Chondrocyte (in vitro differentiated cells): ENCODE measurements around the gene CMTM2. TPM values are rescaled to one million over a fixed set of nuclear protein-coding genes. Genes with fewer than 3 reads are reported as not detected.

Source experiments
- DNase-seq: peaks from one replicate; pipeline ENCODE4 v3.0.0; 2021; ENCODE audit warnings: mixed read lengths, low spot score
- H3K27ac Mint-ChIP-seq: one replicate; pipeline ENCODE4 v1.8.0; 2021; ENCODE audit warnings: mild to moderate bottlenecking, moderate library complexity, mixed read lengths; ENCODE audit not compliant: unreplicated experiment
- H3K27me3 Mint-ChIP-seq: 2 replicates; pipeline ENCODE4 v1.8.0; 2021; ENCODE audit warnings: low read depth, mixed read lengths
- H3K36me3 Mint-ChIP-seq: 2 replicates; pipeline ENCODE4 v1.8.0; 2021; ENCODE audit warnings: low read depth, mixed read lengths
- H3K4me1 Mint-ChIP-seq: 2 replicates; pipeline ENCODE4 v1.8.0; 2021; ENCODE audit warnings: low read depth, mild to moderate bottlenecking, mixed read lengths
- H3K4me3 Mint-ChIP-seq: one replicate; pipeline ENCODE4 v1.8.0; 2021; ENCODE audit warnings: mild to moderate bottlenecking, moderate library complexity, mixed read lengths; ENCODE audit not compliant: unreplicated experiment
- H3K9me3 Mint-ChIP-seq: 2 replicates; pipeline ENCODE4 v1.8.0; 2021; ENCODE audit warnings: low read depth, mixed read lengths
- CTCF ChIP-seq: fragments of 200-600 bp; sonication (generic); IDR thresholded peaks from 2 replicates; pipeline ENCODE4 v1.5.0; 2021; ENCODE audit warnings: antibody characterized with exemption, mild to moderate bottlenecking, moderate library complexity
- total RNA-seq: library from RNA; stranded (reverse); gene quantifications from 3 replicates; pipeline ENCODE4 v1.2.1, GENCODE V29; 2021

Gene CMTM2
- total RNA-seq, 1 donor from 2014 or later = not detected

- DNase-seq = no peak
- H3K4me1 Mint-ChIP-seq = peaks cover 59% of the 10 kb centered on the region
- no peak overlapping the region for H3K27ac Mint-ChIP-seq
- no peak overlapping the region for H3K4me3 Mint-ChIP-seq
- TF ChIP-seq CTCF = no peak
- no peaks in the 10 kb centered on the region for H3K9me3 Mint-ChIP-seq
- no peaks in the 10 kb centered on the region for H3K36me3 Mint-ChIP-seq
- H3K27me3 Mint-ChIP-seq = no peaks in the 10 kb centered on the region
Measured at GRCh38 chr16:66576296-66576695, 3.0 kb upstream of the CMTM2 start.

GRCh38 chr16:66580605-66581209 is 1.4 kb downstream of the CMTM2 start:
- H3K27me3 Mint-ChIP-seq = no peaks in the 10 kb centered on the region
- peak; percentile 69 for TF ChIP-seq CTCF
- no peaks in the 10 kb centered on the region for H3K36me3 Mint-ChIP-seq
- no peak for DNase-seq
- peaks cover 38% of the 10 kb centered on the region for H3K4me1 Mint-ChIP-seq
- peak overlapping the region; percentile 17 for H3K4me3 Mint-ChIP-seq
- peak overlapping the region; percentile 97 for H3K27ac Mint-ChIP-seq
- H3K9me3 Mint-ChIP-seq = no peaks in the 10 kb centered on the region

GRCh38 chr16:66581246-66581952 is 2.1 kb downstream of the CMTM2 start:
- Mint-ChIP-seq H3K4me1 (peaks cover 38% of the 10 kb centered on the region), H3K4me3 (peak overlapping the region; percentile 17), H3K27ac (peak overlapping the region; percentile 97), H3K9me3 (no peaks in the 10 kb centered on the region), H3K36me3 (no peaks in the 10 kb centered on the region), H3K27me3 (no peaks in the 10 kb centered on the region)
- no peak for TF ChIP-seq CTCF
- no peak for DNase-seq

- TF ChIP-seq CTCF = no peak
- H3K4me1 Mint-ChIP-seq = peaks cover 16% of the 10 kb centered on the region
- H3K27me3 Mint-ChIP-seq = no peaks in the 10 kb centered on the region
- H3K4me3 Mint-ChIP-seq = no peak overlapping the region
- no peak overlapping the region for H3K27ac Mint-ChIP-seq
- no peaks in the 10 kb centered on the region for H3K9me3 Mint-ChIP-seq
- no peak for DNase-seq
- no peaks in the 10 kb centered on the region for H3K36me3 Mint-ChIP-seq
Measured at GRCh38 chr16:66585481-66586239, 6.4 kb downstream of the CMTM2 start.

- no peaks in the 10 kb centered on the region for H3K36me3 Mint-ChIP-seq
- no peaks in the 10 kb centered on the region for H3K4me1 Mint-ChIP-seq
- no peaks in the 10 kb centered on the region for H3K9me3 Mint-ChIP-seq
Measured at GRCh38 chr16:66587881-66588600, 8.8 kb downstream of the CMTM2 start.

More at GRCh38 chr16:66587881-66588600, 8.8 kb downstream of the CMTM2 start:
- no peak for DNase-seq
- Mint-ChIP-seq H3K27me3 (no peaks in the 10 kb centered on the region), H3K4me3 (no peak overlapping the region), H3K27ac (no peak overlapping the region)
- no peak for TF ChIP-seq CTCF
